HepG2 (cell line): ENCODE results near the gene SPTY2D1. TPM values are rescaled to one million over a fixed set of nuclear protein-coding genes. Genes with fewer than 3 reads are reported as not detected.

Source experiments
- AGO2 ChIP-seq: fragments of 200-400 bp; formaldehyde crosslinking; optimal IDR thresholded peaks from 2 replicates; pipeline ENCODE3; 2017; ENCODE audit warnings: mild to moderate bottlenecking, low read depth, low read length, moderate library complexity
- ARNT2 ChIP-seq: sonication (generic); formaldehyde crosslinking; IDR thresholded peaks from 2 replicates; pipeline ENCODE4 v1.8.0; 2022; ENCODE audit warnings: mild to moderate bottlenecking, low read depth, missing genetic modification reagents, moderate library complexity
- CBX2 ChIP-seq, 2 experiments: fragments of 200-600 bp in 1 of 2; sonication (generic); formaldehyde crosslinking in 1 of 2; IDR thresholded peaks; 2 replicates each; pipeline versions ENCODE4 v1.7.0 to v1.8.1; 2018 to 2022; ENCODE audit warnings: low read depth in 2 of 2, low read length in 1 of 2, mild to moderate bottlenecking in 1 of 2, missing genetic modification reagents in 1 of 2
- ISX ChIP-seq: sonication (generic); formaldehyde crosslinking; conservative IDR thresholded peaks from 2 replicates; pipeline ENCODE4 v1.5.0; 2020; ENCODE audit warnings: missing genetic modification reagents
- NFIC ChIP-seq: IDR thresholded peaks from 2 replicates; pipeline ENCODE4 v1.6.1; 2012; ENCODE audit warnings: mild to moderate bottlenecking, low read length, inconsistent platforms
- RBFOX2 ChIP-seq: fragments of 200-400 bp; formaldehyde crosslinking; IDR thresholded peaks from 2 replicates; pipeline ENCODE4 v1.6.1; 2017; ENCODE audit warnings: low read depth, mild to moderate bottlenecking, low read length
- SKI ChIP-seq: fragments of 450-650 bp; IDR thresholded peaks from one replicate; pipeline ENCODE4 v1.6.1; 2018; ENCODE audit warnings: mild to moderate bottlenecking; ENCODE audit not compliant: partially characterized antibody
- TAF15 ChIP-seq: fragments of 200-400 bp; formaldehyde crosslinking; IDR thresholded peaks from one replicate; pipeline ENCODE4 v1.6.1; 2018; ENCODE audit warnings: mild to moderate bottlenecking, low read depth, low read length; ENCODE audit not compliant: poor library complexity, severe bottlenecking
- ZNF546 ChIP-seq: sonication (generic); formaldehyde crosslinking; conservative IDR thresholded peaks from 2 replicates; pipeline ENCODE4 v1.8.1; 2023; ENCODE audit warnings: mild to moderate bottlenecking, missing genetic modification reagents
- ZNF550 ChIP-seq: sonication (generic); formaldehyde crosslinking; IDR thresholded peaks from 2 replicates; pipeline ENCODE4 v1.4.0; 2020; ENCODE audit warnings: mild to moderate bottlenecking, missing genetic modification reagents, borderline replicate concordance
- ZNF577 ChIP-seq: sonication (generic); formaldehyde crosslinking; IDR thresholded peaks from 2 replicates; pipeline ENCODE4 v1.4.0; 2020; ENCODE audit warnings: mild to moderate bottlenecking, low read depth, missing genetic modification reagents, borderline replicate concordance
- ZNF850 ChIP-seq: sonication (generic); formaldehyde crosslinking; conservative IDR thresholded peaks from 2 replicates; pipeline ENCODE4 v1.9.0; 2021; ENCODE audit warnings: mild to moderate bottlenecking, missing genetic modification reagents
- polyA plus RNA-seq, 8 experiments: library from polyadenylated mRNA; depleted of rRNA in 3 of 8; stranded (reverse) in 7 of 8; unstranded in 1 of 8; fragments of >200 nt; fragmentation: Illumina TruSeq in 4 of 8; extraction: Trizol in 4 of 8; gene quantifications; 2 replicates each; pipeline versions ENCODE4 v1.2.1 to v1.2.3, GENCODE V29; 2011 to 2016; ENCODE audit warnings: low read depth in 4 of 8, missing spikeins in 1 of 8, mixed read lengths in 1 of 8; ENCODE audit not compliant: insufficient read depth in 1 of 8
- total RNA-seq, 5 experiments: library from RNA; depleted of rRNA; stranded (reverse); fragments of >200 nt; fragmentation: Illumina TruSeq; extraction: Trizol; gene quantifications; 2 replicates each; pipeline ENCODE4 v1.2.3, GENCODE V29; 2016; ENCODE audit warnings: low read depth in 1 of 5
- TF ChIP-seq, protein P1 (sequence below): sonication (generic); formaldehyde crosslinking; IDR thresholded peaks from 2 replicates; pipeline ENCODE4 v1.4.0; 2020; ENCODE audit warnings: missing genetic modification reagents
- TF ChIP-seq, protein P2 (sequence below): sonication (generic); formaldehyde crosslinking; IDR thresholded peaks from 2 replicates; pipeline ENCODE4 v1.4.0; 2020; ENCODE audit warnings: missing genetic modification reagents

SPTY2D1 gene
- total and polyA plus RNA-seq, 2 of the 13 experiments (the other 11 are each of a cell fraction or from before 2014, with no cell fraction given) = 6.9 to 14.8 TPM

DNA sequence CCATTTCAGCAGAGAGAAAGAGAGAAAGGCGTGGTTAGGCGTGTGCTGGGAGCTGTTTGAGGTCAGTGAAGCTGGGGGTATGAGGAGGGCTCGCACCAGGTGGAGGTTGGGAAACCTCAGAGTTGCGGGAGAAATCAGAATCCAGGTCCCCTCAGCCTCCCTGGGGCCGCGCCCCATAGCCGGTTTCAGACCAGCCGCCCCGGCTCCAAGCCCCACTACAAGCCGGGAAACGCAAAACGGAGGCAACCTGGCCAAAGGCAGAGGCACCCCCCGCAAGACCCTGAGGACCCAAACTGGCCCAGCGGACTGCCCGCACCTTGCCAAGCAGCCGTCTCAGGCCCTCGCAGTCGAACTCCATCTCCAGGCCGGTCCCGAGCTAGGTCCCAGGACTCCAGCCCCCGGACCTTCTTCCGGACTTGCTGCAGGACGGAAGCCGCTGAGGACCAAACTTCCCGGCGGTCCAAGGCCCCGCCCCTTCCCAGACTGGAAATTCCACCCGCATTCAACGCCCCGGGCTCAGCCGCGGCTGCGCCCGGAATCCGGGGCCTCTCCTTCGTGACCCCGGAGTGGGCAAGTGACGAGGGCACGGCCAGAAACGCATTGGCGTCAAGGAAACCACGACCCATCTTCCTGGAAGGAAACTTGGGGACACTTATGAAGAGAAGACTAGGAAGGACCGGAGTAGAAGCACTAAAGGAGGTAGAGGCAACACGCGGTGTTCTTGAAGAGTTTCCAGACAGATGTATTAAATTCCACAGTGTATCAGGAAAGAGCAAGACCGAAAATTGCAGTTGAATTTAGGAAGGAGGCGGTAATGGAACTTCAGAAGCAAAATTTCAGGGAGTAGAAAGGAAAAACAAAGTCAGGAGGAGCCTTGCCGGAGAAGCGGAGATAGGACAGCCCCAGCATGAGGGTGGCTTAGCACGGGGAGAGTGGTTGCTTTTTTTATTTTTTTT, 45.6 kb downstream of the SPTY2D1 start, which contains the start of gene UEVLD (continued):
- TF ChIP-seq, protein P1, sequence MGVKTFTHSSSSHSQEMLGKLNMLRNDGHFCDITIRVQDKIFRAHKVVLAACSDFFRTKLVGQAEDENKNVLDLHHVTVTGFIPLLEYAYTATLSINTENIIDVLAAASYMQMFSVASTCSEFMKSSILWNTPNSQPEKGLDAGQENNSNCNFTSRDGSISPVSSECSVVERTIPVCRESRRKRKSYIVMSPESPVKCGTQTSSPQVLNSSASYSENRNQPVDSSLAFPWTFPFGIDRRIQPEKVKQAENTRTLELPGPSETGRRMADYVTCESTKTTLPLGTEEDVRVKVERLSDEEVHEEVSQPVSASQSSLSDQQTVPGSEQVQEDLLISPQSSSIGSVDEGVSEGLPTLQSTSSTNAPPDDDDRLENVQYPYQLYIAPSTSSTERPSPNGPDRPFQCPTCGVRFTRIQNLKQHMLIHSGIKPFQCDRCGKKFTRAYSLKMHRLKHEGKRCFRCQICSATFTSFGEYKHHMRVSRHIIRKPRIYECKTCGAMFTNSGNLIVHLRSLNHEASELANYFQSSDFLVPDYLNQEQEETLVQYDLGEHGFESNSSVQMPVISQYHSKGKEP = no peak
- TF ChIP-seq AGO2 (peak; percentile 59), ZNF577 (CRISPR knock-in tag) (peak; percentile 69; the same call in 1 of the 2 replicates), TAF15 (peak; percentile 77), SKI (no peak), ISX (CRISPR knock-in tag) (peak; percentile 72; the same call in 1 of the 2 replicates), ARNT2 (CRISPR knock-in tag) (no peak; the same call in 1 of the 2 replicates), ZNF850 (CRISPR knock-in tag) (peak; percentile 81; the same call in 1 of the 2 replicates), RBFOX2 (peak; percentile 91), ZNF550 (CRISPR knock-in tag) (no peak), NFIC (no peak), ZNF546 (CRISPR knock-in tag) (peak; percentile 86), CBX2 (IDR thresholded peaks at IDR 0.05; ENCODE audit: low read depth, low read length) (no peak), CBX2 (CRISPR knock-in tag; IDR thresholded peaks at IDR 0.05; ENCODE audit: low read depth) (no peak)
- TF ChIP-seq, protein P2, sequence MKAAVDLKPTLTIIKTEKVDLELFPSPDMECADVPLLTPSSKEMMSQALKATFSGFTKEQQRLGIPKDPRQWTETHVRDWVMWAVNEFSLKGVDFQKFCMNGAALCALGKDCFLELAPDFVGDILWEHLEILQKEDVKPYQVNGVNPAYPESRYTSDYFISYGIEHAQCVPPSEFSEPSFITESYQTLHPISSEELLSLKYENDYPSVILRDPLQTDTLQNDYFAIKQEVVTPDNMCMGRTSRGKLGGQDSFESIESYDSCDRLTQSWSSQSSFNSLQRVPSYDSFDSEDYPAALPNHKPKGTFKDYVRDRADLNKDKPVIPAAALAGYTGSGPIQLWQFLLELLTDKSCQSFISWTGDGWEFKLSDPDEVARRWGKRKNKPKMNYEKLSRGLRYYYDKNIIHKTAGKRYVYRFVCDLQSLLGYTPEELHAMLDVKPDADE (CRISPR knock-in tag) = no peak
